Testis (tissue), 2 donors: Measurements from ENCODE around the gene HOXD13.

Source experiments
- CTCF ChIP-seq, 3 experiments: fragments of 450-650 bp in 2 of 3; fragments of 200-600 bp in 1 of 3; sonication (generic) in 1 of 3; IDR thresholded peaks; one replicate each; pipeline ENCODE4 v1.5.1; 2016 to 2019; ENCODE audit warnings: antibody characterized with exemption in 3 of 3, mild to moderate bottlenecking in 2 of 3, moderate library complexity in 1 of 3
- POLR2A ChIP-seq: fragments of 450-650 bp; IDR thresholded peaks from one replicate; pipeline ENCODE4 v1.6.1; 2017; ENCODE audit warnings: antibody characterized with exemption, mild to moderate bottlenecking, moderate library complexity

DNA sequence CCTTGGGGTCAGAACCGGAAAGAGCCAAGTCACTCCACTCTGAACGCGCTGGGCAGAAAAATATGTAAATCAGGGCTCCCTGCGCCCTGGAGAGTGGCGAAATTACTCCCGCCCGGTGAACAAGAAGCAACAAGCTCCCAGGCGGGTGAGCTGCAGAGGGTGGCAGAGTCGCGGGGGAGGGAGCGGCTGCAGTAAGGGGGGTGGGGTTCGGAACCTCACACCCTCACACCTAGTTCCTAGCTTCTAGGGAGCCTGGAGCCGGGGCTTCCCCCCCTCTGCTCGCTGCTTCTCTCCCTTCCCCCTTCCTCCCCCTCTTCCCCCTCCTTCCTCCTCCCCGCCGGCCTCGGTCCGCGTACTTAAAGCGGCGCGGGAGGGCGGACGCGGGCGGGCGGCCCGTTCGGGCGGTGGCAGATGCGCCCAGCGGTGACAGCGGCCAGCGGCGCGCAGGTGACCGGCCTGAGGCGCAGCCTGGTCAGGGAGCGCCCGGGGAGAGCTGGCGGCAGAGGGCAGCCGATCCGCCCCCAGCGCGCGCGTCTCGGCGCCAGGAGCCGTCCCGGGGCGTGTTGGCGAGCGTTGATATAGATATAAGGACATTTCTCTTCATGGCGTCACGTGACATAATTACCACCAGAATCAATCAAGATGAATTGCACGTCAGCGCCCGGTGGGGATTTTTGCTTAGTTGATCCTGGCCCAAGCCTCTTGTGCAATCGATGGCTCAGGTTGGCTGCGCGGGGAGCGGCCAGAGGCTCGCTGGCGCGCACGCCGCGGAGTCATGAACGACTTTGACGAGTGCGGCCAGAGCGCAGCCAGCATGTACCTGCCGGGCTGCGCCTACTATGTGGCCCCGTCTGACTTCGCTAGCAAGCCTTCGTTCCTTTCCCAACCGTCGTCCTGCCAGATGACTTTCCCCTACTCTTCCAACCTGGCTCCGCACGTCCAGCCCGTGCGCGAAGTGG is 14.3 kb downstream of the HOXD13 start, which contains the start of gene HOXD11:
- TF ChIP-seq CTCF (IDR thresholded peaks at IDR 0.05) (no peak), POLR2A (no peak)
